ENCODE measurements around the gene ARFGEF3.

GRCh38 chr6:138248011-138248410 is 86.3 kb downstream of the ARFGEF3 start:
- TF ChIP-seq, protein P1, sequence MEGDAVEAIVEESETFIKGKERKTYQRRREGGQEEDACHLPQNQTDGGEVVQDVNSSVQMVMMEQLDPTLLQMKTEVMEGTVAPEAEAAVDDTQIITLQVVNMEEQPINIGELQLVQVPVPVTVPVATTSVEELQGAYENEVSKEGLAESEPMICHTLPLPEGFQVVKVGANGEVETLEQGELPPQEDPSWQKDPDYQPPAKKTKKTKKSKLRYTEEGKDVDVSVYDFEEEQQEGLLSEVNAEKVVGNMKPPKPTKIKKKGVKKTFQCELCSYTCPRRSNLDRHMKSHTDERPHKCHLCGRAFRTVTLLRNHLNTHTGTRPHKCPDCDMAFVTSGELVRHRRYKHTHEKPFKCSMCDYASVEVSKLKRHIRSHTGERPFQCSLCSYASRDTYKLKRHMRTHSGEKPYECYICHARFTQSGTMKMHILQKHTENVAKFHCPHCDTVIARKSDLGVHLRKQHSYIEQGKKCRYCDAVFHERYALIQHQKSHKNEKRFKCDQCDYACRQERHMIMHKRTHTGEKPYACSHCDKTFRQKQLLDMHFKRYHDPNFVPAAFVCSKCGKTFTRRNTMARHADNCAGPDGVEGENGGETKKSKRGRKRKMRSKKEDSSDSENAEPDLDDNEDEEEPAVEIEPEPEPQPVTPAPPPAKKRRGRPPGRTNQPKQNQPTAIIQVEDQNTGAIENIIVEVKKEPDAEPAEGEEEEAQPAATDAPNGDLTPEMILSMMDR (IDR thresholded peaks at IDR 0.05) = no peak
- no peak for TF ChIP-seq POLR2A (IDR thresholded peaks at IDR 0.05)
